Mucosa of gallbladder (tissue), 1 donor: ENCODE measurements around the gene SRPK1. TPM values are rescaled to one million over a fixed set of nuclear protein-coding genes. Genes with fewer than 3 reads are reported as not detected.

ENCODE experiments used
- total RNA-seq: library from RNA; stranded (reverse); gene quantifications from one replicate; pipeline ENCODE4 v1.2.1, GENCODE V29; 2021
- donor health status: DM: no; HTN: no; CAD: no.

Gene SRPK1
- total RNA-seq, 1 donor from 2014 or later, result 39.9 TPM

Other genes with a start within 250 kb of the SRPK1 start
- 174 TPM for gene FKBP5, start 232.2 kb downstream of the SRPK1 start, total RNA-seq
- 1.1 TPM for gene ARMC12, start 184.1 kb downstream of the SRPK1 start, total RNA-seq
- not detected for gene CLPSL2, start 144.5 kb downstream of the SRPK1 start, total RNA-seq
- 0.49 TPM for gene CLPSL1, start 140.1 kb downstream of the SRPK1 start, total RNA-seq
- 14.4 TPM for gene CLPS, start 123.8 kb downstream of the SRPK1 start, total RNA-seq
- gene LHFPL5, start 115.7 kb downstream of the SRPK1 start, total RNA-seq, result 0.69 TPM
- not detected for gene SLC26A8, start 103.5 kb upstream of the SRPK1 start, total RNA-seq
- gene MAPK14, start 106.7 kb upstream of the SRPK1 start, total RNA-seq, result 62.7 TPM
- gene MAPK13, start 209.4 kb upstream of the SRPK1 start, total RNA-seq, result 72.2 TPM